ENCODE data around the gene GOLGA3. TPM values are rescaled to one million over a fixed set of nuclear protein-coding genes. Genes with fewer than 3 reads are reported as not detected.

GOLGA3 gene
- total RNA-seq, 1 donor from 2014 or later = 63.8 TPM

GRCh38 chr12:132835076-132836025 is 6.7 kb upstream of the GOLGA3 start:
- Mint-ChIP-seq H3K27ac (no peak overlapping the region), H3K4me3 (no peak overlapping the region), H3K36me3 (peaks cover 12% of the 10 kb centered on the region), H3K27me3 (ENCODE audit: low read depth) (no peaks in the 10 kb centered on the region), H3K4me1 (no peaks in the 10 kb centered on the region), H3K9me3 (no peaks in the 10 kb centered on the region)
- no peak for DNase-seq (ENCODE audit: low spot score in 2 of 2, unreplicated experiment in 2 of 2)
- no peak for TF ChIP-seq CTCF (IDR thresholded peaks at IDR 0.05; ENCODE audit: unreplicated experiment)

DNA sequence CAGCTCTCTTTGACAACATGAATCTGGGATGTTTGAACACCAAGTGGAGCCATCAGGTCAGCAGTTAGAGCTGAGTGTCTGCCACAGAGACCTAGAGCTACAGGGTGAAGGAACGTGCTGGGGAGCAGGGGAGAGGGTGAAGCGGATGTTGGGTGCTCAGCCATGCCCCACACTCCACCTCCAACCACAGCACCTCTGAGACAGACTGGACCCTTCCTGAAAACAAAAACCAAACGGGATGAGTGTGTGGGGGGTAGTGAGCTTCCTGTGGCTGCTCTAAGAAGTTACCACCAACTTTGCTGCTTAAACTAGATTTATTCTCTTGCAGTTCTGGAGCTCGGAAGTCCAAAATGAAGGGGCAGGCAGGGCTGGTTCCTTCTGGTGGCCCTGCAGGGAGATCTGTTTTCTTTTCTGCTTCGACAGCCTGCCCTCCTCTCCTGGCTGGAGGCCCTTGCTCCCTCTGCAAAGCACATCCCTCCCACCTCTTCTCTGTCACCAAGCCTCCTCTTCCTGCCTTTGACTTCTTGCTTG is 5.6 kb upstream of the GOLGA3 start:
- no peak for TF ChIP-seq CTCF (IDR thresholded peaks at IDR 0.05; ENCODE audit: unreplicated experiment)
- H3K27ac Mint-ChIP-seq = no peak overlapping the region

DNA sequence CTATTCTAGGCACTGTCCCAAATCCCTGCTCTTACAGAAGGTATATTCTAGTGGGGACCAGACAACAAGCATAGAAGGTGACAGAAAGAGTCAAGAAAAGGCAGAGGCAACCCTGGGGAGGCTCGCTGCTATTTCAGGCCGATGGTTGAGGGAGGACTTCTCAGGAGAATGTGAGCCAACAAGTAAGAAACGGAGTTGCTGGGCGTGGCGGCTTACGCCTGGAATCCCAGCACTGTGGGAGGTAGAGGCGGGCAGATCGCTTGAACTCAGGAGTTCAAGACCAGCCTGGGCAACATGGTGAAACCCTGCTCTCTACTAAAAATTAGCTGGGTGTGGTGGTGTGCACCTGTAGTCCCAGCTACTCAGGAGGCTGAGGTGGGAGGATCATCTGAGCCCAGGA is 4.7 kb upstream of the GOLGA3 start:
- no peak for TF ChIP-seq CTCF (IDR thresholded peaks at IDR 0.05; ENCODE audit: unreplicated experiment)
- Mint-ChIP-seq H3K4me1 (peaks cover 3% of the 10 kb centered on the region), H3K27me3 (ENCODE audit: low read depth) (no peaks in the 10 kb centered on the region), H3K4me3 (no peak overlapping the region), H3K27ac (no peak overlapping the region), H3K9me3 (no peaks in the 10 kb centered on the region), H3K36me3 (peaks cover 11% of the 10 kb centered on the region)
- no peak for DNase-seq (ENCODE audit: low spot score in 2 of 2, unreplicated experiment in 2 of 2)

More for the DNA sequence above, 5.6 kb upstream of the GOLGA3 start:
- peaks cover 11% of the 10 kb centered on the region for H3K36me3 Mint-ChIP-seq
- no peak for DNase-seq (ENCODE audit: low spot score in 2 of 2, unreplicated experiment in 2 of 2)
- H3K4me3 Mint-ChIP-seq = no peak overlapping the region
- no peaks in the 10 kb centered on the region for H3K27me3 Mint-ChIP-seq (ENCODE audit: low read depth)
- H3K4me1 Mint-ChIP-seq = peaks cover 3% of the 10 kb centered on the region
- no peaks in the 10 kb centered on the region for H3K9me3 Mint-ChIP-seq

- no peak overlapping the region for H3K27ac Mint-ChIP-seq
- no peak for TF ChIP-seq CTCF (IDR thresholded peaks at IDR 0.05; ENCODE audit: unreplicated experiment)
- no peak overlapping the region for H3K4me3 Mint-ChIP-seq
- DNase-seq (ENCODE audit: low spot score in 2 of 2, unreplicated experiment in 2 of 2) = no peak
- peaks cover 11% of the 10 kb centered on the region for H3K36me3 Mint-ChIP-seq
- H3K27me3 Mint-ChIP-seq (ENCODE audit: low read depth) = no peaks in the 10 kb centered on the region
- no peaks in the 10 kb centered on the region for H3K9me3 Mint-ChIP-seq
- peaks cover 18% of the 10 kb centered on the region for H3K4me1 Mint-ChIP-seq
These were observed 3.1 kb upstream of the GOLGA3 start for GRCh38 chr12:132831771-132832170.

DNA sequence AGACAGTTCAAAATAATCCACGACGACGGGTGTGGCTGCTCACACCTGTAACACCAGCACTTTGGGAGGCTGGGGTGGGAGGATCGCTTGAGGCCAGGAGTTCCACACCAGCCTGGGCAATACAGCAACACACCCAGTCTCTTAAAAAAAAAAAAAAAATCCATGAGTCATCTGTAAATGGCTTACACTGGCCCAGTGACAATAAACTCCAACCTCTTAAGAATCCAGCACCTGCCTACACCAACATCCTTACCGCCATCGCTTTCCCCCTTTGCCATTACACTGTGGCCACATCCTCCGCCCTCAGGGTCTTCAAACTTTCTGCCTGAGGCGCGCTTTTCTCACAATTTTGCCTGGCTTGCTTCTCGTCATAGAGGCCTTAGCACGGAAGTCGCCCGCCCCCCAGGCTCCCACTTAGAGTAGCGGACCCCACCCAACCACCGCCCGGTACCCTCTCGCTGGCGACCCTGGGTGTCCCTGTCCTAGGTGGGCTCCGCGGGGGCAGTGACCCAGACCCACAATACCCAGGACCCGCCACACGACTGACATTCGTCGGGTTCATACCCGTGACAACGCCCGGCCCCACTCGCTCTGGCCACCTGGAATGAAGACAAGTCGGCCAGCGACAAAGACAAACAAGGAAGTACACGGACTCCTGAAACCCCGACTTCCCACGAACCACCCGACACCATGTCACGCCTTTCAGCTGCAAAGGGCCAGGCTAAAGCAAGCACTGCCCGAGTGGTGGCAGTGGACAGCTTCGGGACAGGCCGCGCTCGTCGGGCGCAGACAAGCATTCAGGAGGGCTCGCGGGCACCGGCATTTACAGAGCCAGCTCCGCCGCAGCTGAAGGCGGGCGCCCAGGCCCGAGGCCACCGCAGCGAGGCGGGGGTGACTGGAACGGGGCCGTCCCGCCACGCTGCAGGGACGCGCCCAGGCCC is 636 bp downstream of the GOLGA3 start:
- Mint-ChIP-seq H3K9me3 (no peaks in the 10 kb centered on the region), H3K36me3 (peaks cover 12% of the 10 kb centered on the region), H3K27me3 (ENCODE audit: low read depth) (no peaks in the 10 kb centered on the region), H3K4me3 (peak overlapping the region; percentile 91), H3K27ac (peak overlapping the region; percentile 95), H3K4me1 (peaks cover 20% of the 10 kb centered on the region)
- TF ChIP-seq CTCF (IDR thresholded peaks at IDR 0.05; ENCODE audit: unreplicated experiment) = no peak
- no peak for DNase-seq (ENCODE audit: low spot score in 2 of 2, unreplicated experiment in 2 of 2)
